Astrocyte (in vitro differentiated cells and primary cell): ENCODE measurements around the gene DNAH6. TPM values are rescaled to one million over a fixed set of nuclear protein-coding genes. Genes with fewer than 3 reads are reported as not detected.

Experiments
- DNase-seq: peaks from one replicate; pipeline ENCODE4 v3.0.0-alpha.2; 2010; ENCODE audit warnings: low read depth
- FAIRE-seq: peaks from 2 replicates; lab custom pipeline; 2011; peaks lifted over from hg19 to GRCh38; lab: Jason Lieb, UNC
- H2AFZ ChIP-seq: 2 replicates; pipeline ENCODE4 v1.6.0; 2012; ENCODE audit warnings: low read depth, low read length, inconsistent platforms
- H3K27ac ChIP-seq: 2 replicates; pipeline ENCODE4 v1.5.1; 2011; ENCODE audit warnings: low read depth, low read length, inconsistent platforms
- H3K27me3 ChIP-seq: 2 replicates; pipeline ENCODE4 v1.6.0; 2011; ENCODE audit warnings: low read length, inconsistent platforms; ENCODE audit not compliant: insufficient read depth
- H3K36me3 ChIP-seq: 2 replicates; pipeline ENCODE4 v1.5.1; 2011; ENCODE audit warnings: low read length, inconsistent platforms; ENCODE audit not compliant: insufficient read depth
- H3K4me1 ChIP-seq: 2 replicates; pipeline ENCODE4 v1.5.1; 2011; ENCODE audit warnings: low read length, inconsistent platforms; ENCODE audit not compliant: insufficient read depth
- H3K4me2 ChIP-seq: 2 replicates; pipeline ENCODE4 v1.6.0; 2012; ENCODE audit warnings: low read length, inconsistent platforms
- H3K4me3 ChIP-seq: 2 replicates; pipeline ENCODE4 v1.5.1; 2011; ENCODE audit warnings: low read depth, mild to moderate bottlenecking, low read length, inconsistent platforms; ENCODE audit not compliant: insufficient read depth
- H3K79me2 ChIP-seq: 2 replicates; pipeline ENCODE4 v1.6.0; 2012; ENCODE audit warnings: mild to moderate bottlenecking, low read length, inconsistent platforms; ENCODE audit not compliant: insufficient read depth
- H3K9ac ChIP-seq: 2 replicates; pipeline ENCODE4 v1.6.0; 2012; ENCODE audit warnings: mild to moderate bottlenecking, low read length, inconsistent platforms
- H3K9me3 ChIP-seq: 2 replicates; pipeline ENCODE4 v1.5.1; 2012; ENCODE audit warnings: low read depth, mild to moderate bottlenecking, low read length, inconsistent platforms; ENCODE audit not compliant: insufficient read depth
- H4K20me1 ChIP-seq: 2 replicates; pipeline ENCODE4 v1.6.0; 2012; ENCODE audit warnings: low read length, inconsistent platforms; ENCODE audit not compliant: insufficient read depth
- H3K27ac Mint-ChIP-seq: one replicate; pipeline ENCODE4 v1.8.0; 2021; ENCODE audit warnings: mild to moderate bottlenecking, mixed read lengths; ENCODE audit not compliant: unreplicated experiment
- H3K27me3 Mint-ChIP-seq: one replicate; pipeline ENCODE4 v1.8.0; 2021; ENCODE audit warnings: low read depth, mixed read lengths; ENCODE audit not compliant: unreplicated experiment
- H3K36me3 Mint-ChIP-seq: one replicate; pipeline ENCODE4 v1.8.0; 2021; ENCODE audit warnings: low read depth, mixed read lengths; ENCODE audit not compliant: unreplicated experiment
- H3K4me1 Mint-ChIP-seq: one replicate; pipeline ENCODE4 v1.8.0; 2021; ENCODE audit warnings: low read depth, mixed read lengths; ENCODE audit not compliant: unreplicated experiment
- H3K4me3 Mint-ChIP-seq: one replicate; pipeline ENCODE4 v1.8.0; 2021; ENCODE audit warnings: mild to moderate bottlenecking, moderate library complexity, mixed read lengths; ENCODE audit not compliant: unreplicated experiment
- H3K9me3 Mint-ChIP-seq: one replicate; pipeline ENCODE4 v1.8.0; 2021; ENCODE audit warnings: mild to moderate bottlenecking, mixed read lengths; ENCODE audit not compliant: unreplicated experiment
- EZH2 ChIP-seq: IDR thresholded peaks from 2 replicates; pipeline ENCODE4 v1.6.1; 2012; ENCODE audit warnings: mild to moderate bottlenecking, low read length, inconsistent platforms; ENCODE audit not compliant: insufficient read depth
- total RNA-seq: library from RNA; stranded (reverse); gene quantifications from 2 replicates; pipeline ENCODE4 v1.2.1, GENCODE V29; 2021
- TF ChIP-seq, protein P1 (sequence below): IDR thresholded peaks from 2 replicates; pipeline ENCODE4 v1.5.1; 2011; ENCODE audit warnings: low read depth, mild to moderate bottlenecking, inconsistent platforms, low read length, moderate library complexity; ENCODE audit not compliant: insufficient read depth

Gene DNAH6
- total RNA-seq, 1 donor from 2014 or later, result 0.20 TPM

DNA sequence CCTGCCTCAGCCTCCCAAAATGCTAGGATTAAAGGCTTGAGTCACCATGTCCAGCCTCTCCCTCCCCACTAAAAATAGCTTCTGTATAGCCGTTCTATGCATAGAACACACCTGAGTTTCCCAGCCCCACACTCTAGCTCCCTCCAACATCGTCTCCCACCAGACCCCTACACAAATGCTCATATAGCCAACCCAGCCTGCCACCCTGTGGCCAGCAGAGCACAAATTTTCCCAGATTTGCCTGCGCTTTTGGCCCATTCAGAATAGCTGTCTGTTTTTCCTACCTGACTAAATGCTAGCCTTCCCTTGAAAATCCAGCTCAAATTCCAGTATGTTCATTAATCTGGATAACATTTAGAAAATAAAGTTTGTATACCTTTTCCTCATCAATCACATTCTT lies 341.8 kb downstream of the DNAH6 start:
- Mint-ChIP-seq H3K4me3 (no peak overlapping the region), H3K27ac (no peak overlapping the region), H3K4me1 (no peaks in the 10 kb centered on the region), H3K9me3 (peaks cover 5% of the 10 kb centered on the region), H3K27me3 (peaks cover 45% of the 10 kb centered on the region), H3K36me3 (peaks cover 3% of the 10 kb centered on the region)
- TF ChIP-seq, protein P1, sequence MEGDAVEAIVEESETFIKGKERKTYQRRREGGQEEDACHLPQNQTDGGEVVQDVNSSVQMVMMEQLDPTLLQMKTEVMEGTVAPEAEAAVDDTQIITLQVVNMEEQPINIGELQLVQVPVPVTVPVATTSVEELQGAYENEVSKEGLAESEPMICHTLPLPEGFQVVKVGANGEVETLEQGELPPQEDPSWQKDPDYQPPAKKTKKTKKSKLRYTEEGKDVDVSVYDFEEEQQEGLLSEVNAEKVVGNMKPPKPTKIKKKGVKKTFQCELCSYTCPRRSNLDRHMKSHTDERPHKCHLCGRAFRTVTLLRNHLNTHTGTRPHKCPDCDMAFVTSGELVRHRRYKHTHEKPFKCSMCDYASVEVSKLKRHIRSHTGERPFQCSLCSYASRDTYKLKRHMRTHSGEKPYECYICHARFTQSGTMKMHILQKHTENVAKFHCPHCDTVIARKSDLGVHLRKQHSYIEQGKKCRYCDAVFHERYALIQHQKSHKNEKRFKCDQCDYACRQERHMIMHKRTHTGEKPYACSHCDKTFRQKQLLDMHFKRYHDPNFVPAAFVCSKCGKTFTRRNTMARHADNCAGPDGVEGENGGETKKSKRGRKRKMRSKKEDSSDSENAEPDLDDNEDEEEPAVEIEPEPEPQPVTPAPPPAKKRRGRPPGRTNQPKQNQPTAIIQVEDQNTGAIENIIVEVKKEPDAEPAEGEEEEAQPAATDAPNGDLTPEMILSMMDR, result no peak
- no peak for TF ChIP-seq EZH2
- H3K27ac ChIP-seq, result no peak overlapping the region
- H3K9ac ChIP-seq, result no peak overlapping the region
- no peaks in the 10 kb centered on the region for H3K79me2 ChIP-seq
- H3K27me3 ChIP-seq, result peaks cover 8% of the 10 kb centered on the region
- H4K20me1 ChIP-seq, result no peaks in the 10 kb centered on the region
- H3K9me3 ChIP-seq, result no peaks in the 10 kb centered on the region
- no peaks in the 10 kb centered on the region for H3K4me1 ChIP-seq
- H3K4me2 ChIP-seq, result no peak overlapping the region
- FAIRE-seq, result no peak
- H3K36me3 ChIP-seq, result no peaks in the 10 kb centered on the region
- DNase-seq, result no peak
- no peak overlapping the region for H3K4me3 ChIP-seq
- no peak overlapping the region for H2AFZ ChIP-seq

DNA sequence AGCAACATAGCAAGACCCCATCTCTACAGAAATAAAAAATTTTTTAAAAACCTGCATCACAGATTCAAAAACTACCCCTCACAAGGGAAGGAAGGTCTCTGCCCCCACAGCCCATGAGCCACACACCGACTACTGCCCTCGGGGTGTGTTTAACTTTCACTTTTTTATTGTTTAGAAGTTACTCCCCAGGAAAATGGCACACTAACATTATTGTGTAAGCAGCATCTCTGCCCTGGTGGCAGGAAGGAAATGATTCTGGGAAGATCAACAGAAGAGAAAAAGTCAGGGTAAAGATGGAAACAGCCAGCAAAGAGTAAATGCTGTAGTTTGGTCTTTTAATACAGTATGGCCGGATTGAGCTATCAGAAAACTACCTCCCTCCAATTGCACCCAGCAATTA lies 342.6 kb downstream of the DNAH6 start:
- Mint-ChIP-seq H3K4me1 (no peaks in the 10 kb centered on the region), H3K4me3 (no peak overlapping the region), H3K9me3 (peaks cover 3% of the 10 kb centered on the region), H3K27me3 (peaks cover 45% of the 10 kb centered on the region), H3K36me3 (peaks cover 3% of the 10 kb centered on the region), H3K27ac (no peak overlapping the region)
- Histone ChIP-seq H3K27me3 (peaks cover 8% of the 10 kb centered on the region), H3K9me3 (no peaks in the 10 kb centered on the region), H2AFZ (no peak overlapping the region), H3K9ac (no peak overlapping the region), H4K20me1 (no peaks in the 10 kb centered on the region), H3K79me2 (no peaks in the 10 kb centered on the region), H3K27ac (no peak overlapping the region), H3K4me1 (no peaks in the 10 kb centered on the region), H3K36me3 (no peaks in the 10 kb centered on the region), H3K4me3 (no peak overlapping the region), H3K4me2 (no peak overlapping the region)
- TF ChIP-seq, protein P1, result no peak
- TF ChIP-seq EZH2, result no peak
- FAIRE-seq (no peak), DNase-seq (no peak)

DNA sequence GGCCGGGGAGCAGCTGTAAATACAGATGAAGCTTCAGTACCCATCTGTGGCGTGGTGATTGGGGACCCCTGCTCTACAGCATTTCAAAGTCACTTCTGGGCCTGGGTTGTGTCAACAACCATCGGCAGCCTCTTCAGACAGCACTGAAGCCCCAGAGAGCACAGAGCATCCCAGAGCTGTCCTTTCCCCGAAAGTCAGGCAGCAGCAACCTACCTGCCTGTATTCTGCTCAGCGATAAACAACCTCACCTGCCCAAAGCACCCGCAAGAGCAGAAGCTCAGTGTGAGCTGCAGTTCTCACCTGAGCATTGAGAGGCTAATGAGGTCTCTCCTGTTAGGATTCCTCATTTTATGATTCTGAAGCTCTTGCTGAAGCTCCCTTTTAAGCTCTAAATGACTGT lies 345.2 kb downstream of the DNAH6 start:
- no peaks in the 10 kb centered on the region for H3K36me3 ChIP-seq
- peaks cover 1% of the 10 kb centered on the region for H3K36me3 Mint-ChIP-seq
- no peak overlapping the region for H3K27ac Mint-ChIP-seq
- H3K79me2 ChIP-seq, result no peaks in the 10 kb centered on the region
- peaks cover 2% of the 10 kb centered on the region for H3K4me1 Mint-ChIP-seq
- no peak overlapping the region for H3K9ac ChIP-seq
- H3K9me3 ChIP-seq, result no peaks in the 10 kb centered on the region
- TF ChIP-seq, protein P1, result no peak
- no peak for TF ChIP-seq EZH2
- no peak for FAIRE-seq
- no peak for DNase-seq
- H3K4me3 Mint-ChIP-seq, result no peak overlapping the region
- H3K4me2 ChIP-seq, result no peak overlapping the region
- H2AFZ ChIP-seq, result no peak overlapping the region
- no peaks in the 10 kb centered on the region for H3K4me1 ChIP-seq
- H3K27ac ChIP-seq, result no peak overlapping the region
- peaks cover 37% of the 10 kb centered on the region for H3K27me3 Mint-ChIP-seq
- H3K4me3 ChIP-seq, result no peak overlapping the region
- H3K27me3 ChIP-seq, result peaks cover 4% of the 10 kb centered on the region
- H3K9me3 Mint-ChIP-seq, result peaks cover 1% of the 10 kb centered on the region
- no peaks in the 10 kb centered on the region for H4K20me1 ChIP-seq
